ENCODE measurements around the gene GLIS1. TPM values are rescaled to one million over a fixed set of nuclear protein-coding genes. Genes with fewer than 3 reads are reported as not detected.

The GLIS1 gene
- total RNA-seq, 1 experiment from 2014 or later: not detected

DNA sequence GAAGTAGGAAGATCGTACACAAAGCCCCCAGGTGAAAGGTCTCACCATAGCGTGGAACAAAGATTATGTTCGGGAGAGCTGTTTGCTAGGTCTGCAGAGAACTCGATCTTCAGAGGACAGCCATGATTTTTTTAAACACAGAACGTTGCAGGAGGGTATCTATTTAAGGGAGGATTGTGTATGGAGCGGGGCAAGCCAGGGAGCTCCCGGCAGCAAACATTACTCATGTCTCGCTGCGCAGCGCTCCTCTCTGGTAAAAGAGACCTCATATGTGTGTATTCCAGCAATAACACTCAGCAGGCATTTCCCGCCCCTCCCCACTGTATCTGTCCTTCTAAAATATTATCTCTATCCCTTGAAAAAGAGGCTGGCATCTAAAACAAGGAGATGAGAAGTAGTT is 2.7 kb downstream of the GLIS1 start:
- H2AFZ ChIP-seq: no peak overlapping the region
- no peak overlapping the region for H3K4me2 ChIP-seq
- POLR2A ChIA-PET (ENCODE audit: unreplicated experiment): interaction anchor here (0.6 to 0.7 kb wide), 2 partner anchors 38 to 279 kb away, joined by 5 to 37 read pairs; no protein-coding TSS in a partner anchor
- peaks cover 58% of the 10 kb centered on the region for H3K27me3 ChIP-seq (ENCODE audit: insufficient read depth, low read depth)
- TF ChIP-seq EZH2 (IDR thresholded peaks at IDR 0.05; ENCODE audit: low read depth) (no peak), CTCF (conservative IDR thresholded peaks at IDR 0.05) (no peak)
- H4K20me1 ChIP-seq (ENCODE audit: insufficient read depth): no peaks in the 10 kb centered on the region
- CTCF ChIA-PET: interaction anchor here (0.6 kb wide), 1 partner anchor 457 kb away, joined by 3 read pairs; no protein-coding TSS in a partner anchor
- intact Hi-C loops (cut with micrococcal nuclease; ENCODE audit: unreplicated experiment): no loop called here
- DNase-seq: no peak
- no peak overlapping the region for H3K4me3 ChIP-seq
- H3K9me2 ChIP-seq (ENCODE audit: insufficient read depth): no peaks in the 10 kb centered on the region
- H3K4me1 ChIP-seq (replicated peaks; ENCODE audit: insufficient read depth): no peaks in the 10 kb centered on the region
- H3K9me3 ChIP-seq (ENCODE audit: insufficient read depth, low read depth): no peaks in the 10 kb centered on the region
- no peak overlapping the region for H3K27ac ChIP-seq
- H3K36me3 ChIP-seq (ENCODE audit: low read depth): no peaks in the 10 kb centered on the region
- BruUV-seq (replicated peaks): no TSS peak
- H3K79me2 ChIP-seq (ENCODE audit: low read depth): no peaks in the 10 kb centered on the region
- no peaks in the 10 kb centered on the region for H3F3A ChIP-seq (ENCODE audit: insufficient read depth, low read depth)

- no peaks in the 10 kb centered on the region for H3K9me3 ChIP-seq (ENCODE audit: insufficient read depth, low read depth)
- no peak overlapping the region for H3K4me2 ChIP-seq
- no peaks in the 10 kb centered on the region for H3K4me1 ChIP-seq (replicated peaks; ENCODE audit: insufficient read depth)
- H3K27ac ChIP-seq: no peak overlapping the region
- no peaks in the 10 kb centered on the region for H3F3A ChIP-seq (ENCODE audit: insufficient read depth, low read depth)
- no peaks in the 10 kb centered on the region for H4K20me1 ChIP-seq (ENCODE audit: insufficient read depth)
- H3K27me3 ChIP-seq (ENCODE audit: insufficient read depth, low read depth): peaks cover 64% of the 10 kb centered on the region
- H2AFZ ChIP-seq: no peak overlapping the region
- TF ChIP-seq EZH2 (IDR thresholded peaks at IDR 0.05; ENCODE audit: low read depth): no peak
- TF ChIP-seq CTCF (conservative IDR thresholded peaks at IDR 0.05): no peak
- H3K4me3 ChIP-seq: no peak overlapping the region
- ChIA-PET POLR2A (ENCODE audit: unreplicated experiment) (interaction anchor here (0.6 kb wide), 1 partner anchor 279 kb away, joined by 37 read pairs; no protein-coding TSS in a partner anchor), CTCF (interaction anchor here (0.6 kb wide), 1 partner anchor 457 kb away, joined by 3 read pairs; no protein-coding TSS in a partner anchor)
- no peak for DNase-seq
- no peaks in the 10 kb centered on the region for H3K36me3 ChIP-seq (ENCODE audit: low read depth)
- H3K9me2 ChIP-seq (ENCODE audit: insufficient read depth): no peaks in the 10 kb centered on the region
- no TSS peak for BruUV-seq (replicated peaks)
- intact Hi-C loops (cut with micrococcal nuclease; ENCODE audit: unreplicated experiment): no loop called here
- H3K79me2 ChIP-seq (ENCODE audit: low read depth): no peaks in the 10 kb centered on the region
Observed at GRCh38 chr1:53735681-53736080, 3.3 kb downstream of the GLIS1 start.

DNA sequence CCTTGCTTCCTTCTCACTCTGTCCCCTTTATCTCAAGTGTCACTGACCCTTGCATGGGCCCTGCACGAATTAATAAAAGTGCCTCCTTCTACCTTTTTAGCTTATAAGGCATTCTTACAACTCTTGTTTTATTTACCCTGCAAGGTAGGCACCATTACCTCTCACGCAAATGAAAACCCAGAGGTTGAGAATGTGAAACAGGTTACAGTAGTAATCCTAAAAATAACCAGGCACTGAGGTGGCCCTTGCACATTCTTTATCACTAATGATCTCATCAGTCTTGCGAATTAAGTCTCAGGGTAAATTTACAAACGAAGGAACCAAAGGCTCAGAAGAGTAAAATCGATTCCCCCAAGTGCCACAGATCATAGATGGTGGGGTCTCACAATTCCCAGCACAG is 3.7 kb downstream of the GLIS1 start:
- ChIA-PET POLR2A (ENCODE audit: unreplicated experiment) (no interaction called here), CTCF (no interaction called here)
- intact Hi-C loops (cut with micrococcal nuclease; ENCODE audit: unreplicated experiment): no loop called here
- Histone ChIP-seq H3K9me3 (ENCODE audit: insufficient read depth, low read depth) (no peaks in the 10 kb centered on the region), H3K9me2 (ENCODE audit: insufficient read depth) (no peaks in the 10 kb centered on the region), H3K79me2 (ENCODE audit: low read depth) (no peaks in the 10 kb centered on the region), H4K20me1 (ENCODE audit: insufficient read depth) (no peaks in the 10 kb centered on the region), H3K27ac (no peak overlapping the region), H3K27me3 (ENCODE audit: insufficient read depth, low read depth) (peaks cover 65% of the 10 kb centered on the region), H2AFZ (no peak overlapping the region), H3K4me2 (no peak overlapping the region), H3K4me1 (replicated peaks; ENCODE audit: insufficient read depth) (no peaks in the 10 kb centered on the region), H3K36me3 (ENCODE audit: low read depth) (no peaks in the 10 kb centered on the region), H3F3A (ENCODE audit: insufficient read depth, low read depth) (no peaks in the 10 kb centered on the region), H3K4me3 (no peak overlapping the region)
- BruUV-seq (replicated peaks): no TSS peak
- TF ChIP-seq CTCF (conservative IDR thresholded peaks at IDR 0.05): no peak
- TF ChIP-seq EZH2 (IDR thresholded peaks at IDR 0.05; ENCODE audit: low read depth): no peak
- no peak for DNase-seq

Measured in PC-9 (cell line).